Mesenchymal stem cell (in vitro differentiated cells and primary cell): Measurements from ENCODE around the gene STKLD1.

Experiments used
- DNase-seq: peaks from one replicate; pipeline ENCODE4 v3.0.0-alpha.2; 2013
- H2AFZ ChIP-seq: one replicate; pipeline ENCODE4 v1.6.1; 2013; ENCODE audit warnings: low read depth, mild to moderate bottlenecking, control low read depth, inconsistent platforms, low read length, moderate library complexity
- H2AK5ac ChIP-seq: 2 replicates; pipeline ENCODE4 v1.6.1; 2013; ENCODE audit warnings: low read length, moderate library complexity, mild to moderate bottlenecking, inconsistent platforms; ENCODE audit not compliant: severe bottlenecking
- H2BK120ac ChIP-seq: one replicate; pipeline ENCODE4 v1.6.1; 2013; ENCODE audit warnings: low read depth, mild to moderate bottlenecking, inconsistent platforms, low read length, moderate library complexity
- H2BK12ac ChIP-seq, 2 experiments: one replicate each; pipeline ENCODE4 v1.6.1; 2013; ENCODE audit warnings: inconsistent platforms in 2 of 2, low read length in 2 of 2, mild to moderate bottlenecking in 2 of 2, moderate library complexity in 2 of 2, control low read depth in 1 of 2
- H2BK15ac ChIP-seq: one replicate; pipeline ENCODE4 v1.6.1; 2013; ENCODE audit warnings: mild to moderate bottlenecking, low read depth, inconsistent platforms; ENCODE audit not compliant: poor library complexity, severe bottlenecking
- H2BK5ac ChIP-seq: 2 replicates; pipeline ENCODE4 v1.6.1; 2013; ENCODE audit warnings: low read depth, mild to moderate bottlenecking, low read length, control low read depth, inconsistent platforms; ENCODE audit not compliant: poor library complexity, severe bottlenecking
- H3K14ac ChIP-seq, 2 experiments: one replicate each; pipeline ENCODE4 v1.6.1; 2013; ENCODE audit warnings: inconsistent platforms in 2 of 2, low read length in 2 of 2, control low read depth in 1 of 2, mild to moderate bottlenecking in 1 of 2, moderate library complexity in 1 of 2
- H3K18ac ChIP-seq, 2 experiments: one replicate each; pipeline ENCODE4 v1.6.1; 2013; ENCODE audit warnings: inconsistent platforms in 2 of 2, low read length in 2 of 2, control low read depth in 1 of 2, low read depth in 1 of 2, mild to moderate bottlenecking in 1 of 2
- H3K23ac ChIP-seq, 2 experiments: one replicate each; pipeline ENCODE4 v1.6.1; 2013; ENCODE audit warnings: inconsistent platforms in 2 of 2, low read length in 2 of 2, mild to moderate bottlenecking in 2 of 2, moderate library complexity in 2 of 2, control low read depth in 1 of 2
- H3K27ac ChIP-seq: 2 replicates; pipeline ENCODE4 v1.5.1; 2013; ENCODE audit warnings: mild to moderate bottlenecking, moderate library complexity, low read length, control low read depth, inconsistent platforms; ENCODE audit not compliant: poor library complexity, severe bottlenecking
- H3K27me3 ChIP-seq, 2 experiments: 2 replicates each; pipeline versions ENCODE4 v1.6.1 to v1.7.0; 2013; ENCODE audit warnings: low read length in 2 of 2, mild to moderate bottlenecking in 2 of 2, moderate library complexity in 2 of 2, control low read depth in 1 of 2, inconsistent platforms in 1 of 2; ENCODE audit not compliant: control insufficient read depth in 1 of 2, insufficient read depth in 1 of 2
- H3K36me3 ChIP-seq, 2 experiments: 2 replicates each; pipeline versions ENCODE4 v1.6.1 to v1.7.0; 2013; ENCODE audit warnings: low read length in 2 of 2, control low read depth in 1 of 2, inconsistent platforms in 1 of 2, low read depth in 1 of 2, mild to moderate bottlenecking in 1 of 2; ENCODE audit not compliant: insufficient read depth in 2 of 2, control insufficient read depth in 1 of 2
- H3K4ac ChIP-seq, 2 experiments: one replicate each; pipeline ENCODE4 v1.6.1; 2013; ENCODE audit warnings: inconsistent platforms in 2 of 2, low read length in 2 of 2, mild to moderate bottlenecking in 2 of 2, moderate library complexity in 2 of 2, control low read depth in 1 of 2, low read depth in 1 of 2
- H3K4me1 ChIP-seq: 2 replicates; pipeline ENCODE4 v1.6.1; 2013; ENCODE audit warnings: low read depth, low read length, control low read depth; ENCODE audit not compliant: control insufficient read depth, insufficient read depth
- H3K4me2 ChIP-seq: 2 replicates; pipeline ENCODE4 v1.6.1; 2013; ENCODE audit warnings: low read length, mild to moderate bottlenecking, inconsistent platforms; ENCODE audit not compliant: poor library complexity, severe bottlenecking
- H3K4me3 ChIP-seq, 2 experiments: 2 replicates each; pipeline versions ENCODE4 v1.5.1 to v1.7.0; 2013; ENCODE audit warnings: low read length in 2 of 2, mild to moderate bottlenecking in 2 of 2, control low read depth in 1 of 2, low read depth in 1 of 2; ENCODE audit not compliant: insufficient read depth in 1 of 2
- H3K79me1 ChIP-seq: replicated peaks from 2 replicates; pipeline ENCODE4 v1.6.1; 2013; ENCODE audit warnings: mild to moderate bottlenecking, control low read depth, low read length, inconsistent platforms; ENCODE audit not compliant: poor library complexity, severe bottlenecking
- H3K9ac ChIP-seq: 2 replicates; pipeline ENCODE4 v1.7.0; 2013; ENCODE audit warnings: mild to moderate bottlenecking, low read length, moderate library complexity
- H3K9me3 ChIP-seq: 2 replicates; pipeline ENCODE4 v1.7.0; 2013; ENCODE audit warnings: mild to moderate bottlenecking, low read length; ENCODE audit not compliant: control insufficient read depth
- H4K8ac ChIP-seq: one replicate; pipeline ENCODE4 v1.6.1; 2013; ENCODE audit warnings: inconsistent platforms, mild to moderate bottlenecking, low read length, moderate library complexity
- H4K91ac ChIP-seq: one replicate; pipeline ENCODE4 v1.6.1; 2013; ENCODE audit warnings: mild to moderate bottlenecking, low read length, inconsistent platforms
- WGBS: methylation state at CpG from one replicate; pipeline ENCODE4 v1.1.7; 2013; ENCODE audit warnings: mixed read lengths; 5-methylcytosine and 5-hydroxymethylcytosine counted together

The STKLD1 gene

GRCh38 chr9:133351526-133351907 is 24.6 kb upstream of the STKLD1 start:
- Histone ChIP-seq H4K91ac (no peak overlapping the region), H4K8ac (no peak overlapping the region), H3K9ac (peak overlapping the region; percentile 100), H2BK12ac (no peak overlapping the region), H2BK5ac (no peak overlapping the region), H2AFZ (no peak overlapping the region), H3K4me3 (no peak overlapping the region), H3K4me2 (no peak overlapping the region), H2AK5ac (no peak overlapping the region), H3K4me1 (peaks cover 18% of the 10 kb centered on the region), H3K4ac (no peak overlapping the region), H2BK120ac (no peak overlapping the region), H3K79me1 (peaks cover 11% of the 10 kb centered on the region), H3K18ac (no peak overlapping the region), H3K36me3 (peaks cover 52 to 58% of the 10 kb centered on the region in 2 experiments), H3K27ac (no peak overlapping the region), H3K9me3 (no peaks in the 10 kb centered on the region), H2BK15ac (no peak overlapping the region), H3K27me3 (no peaks in the 10 kb centered on the region), H3K14ac (no peak overlapping the region), H3K23ac (no peak overlapping the region)
- WGBS = 67% methylated on average over 1 of the region's 3 CpGs
- DNase-seq = no peak

GRCh38 chr9:133351908-133352634 is 24.1 kb upstream of the STKLD1 start:
- Histone ChIP-seq H3K14ac (no peak overlapping the region), H2BK15ac (no peak overlapping the region), H2AK5ac (no peak overlapping the region), H3K18ac (no peak overlapping the region), H3K23ac (no peak overlapping the region), H3K36me3 (peaks cover 51 to 58% of the 10 kb centered on the region in 2 experiments), H3K4me2 (no peak overlapping the region), H2AFZ (no peak overlapping the region), H3K9ac (peak overlapping the region; percentile 100), H3K9me3 (no peaks in the 10 kb centered on the region), H3K4me1 (peaks cover 18% of the 10 kb centered on the region), H3K79me1 (peaks cover 15% of the 10 kb centered on the region), H2BK12ac (no peak overlapping the region), H4K91ac (no peak overlapping the region), H3K27me3 (no peaks in the 10 kb centered on the region), H2BK5ac (no peak overlapping the region), H4K8ac (no peak overlapping the region), H3K27ac (no peak overlapping the region), H3K4me3 (no peak overlapping the region), H3K4ac (no peak overlapping the region), H2BK120ac (no peak overlapping the region)
- DNase-seq = peak; percentile 66
- 82% methylated on average over 14 of the region's 14 CpGs for WGBS

GRCh38 chr9:133352635-133353340 is 23.4 kb upstream of the STKLD1 start:
- Histone ChIP-seq H3K27ac (no peak overlapping the region), H3K14ac (no peak overlapping the region), H3K4ac (no peak overlapping the region), H3K79me1 (peaks cover 20% of the 10 kb centered on the region), H2BK5ac (no peak overlapping the region), H3K4me2 (no peak overlapping the region), H3K4me3 (no peak overlapping the region), H4K8ac (no peak overlapping the region), H2AFZ (no peak overlapping the region), H2BK15ac (no peak overlapping the region), H3K36me3 (peaks cover 56 to 61% of the 10 kb centered on the region in 2 experiments), H2AK5ac (no peak overlapping the region), H3K18ac (no peak overlapping the region), H3K4me1 (peaks cover 24% of the 10 kb centered on the region), H2BK120ac (no peak overlapping the region), H3K9ac (peak overlapping the region; percentile 100), H3K23ac (no peak overlapping the region), H3K9me3 (no peaks in the 10 kb centered on the region), H3K27me3 (no peaks in the 10 kb centered on the region), H4K91ac (no peak overlapping the region), H2BK12ac (no peak overlapping the region)
- 86% methylated on average over 8 of the region's 8 CpGs for WGBS
- DNase-seq = no peak

DNA sequence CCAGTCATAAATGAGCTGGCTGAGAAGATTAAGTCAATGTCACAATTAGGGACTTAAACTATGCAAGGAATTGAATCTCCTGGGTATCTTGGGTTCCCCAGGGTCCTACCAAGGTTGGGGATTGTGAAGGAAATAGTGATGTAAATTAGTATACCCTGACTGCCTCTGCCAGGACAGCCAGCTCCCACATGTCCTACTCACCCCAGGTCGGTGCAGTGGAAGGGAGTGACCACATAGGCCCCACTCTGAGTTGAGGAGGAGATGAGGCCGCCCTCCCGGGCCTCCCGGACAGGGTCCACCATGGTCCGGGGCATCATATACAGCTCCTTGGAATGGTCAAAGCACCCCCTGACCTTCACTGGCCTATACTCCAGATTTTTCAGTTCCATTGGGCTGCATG is 22.6 kb upstream of the STKLD1 start:
- H4K91ac ChIP-seq = no peak overlapping the region
- H2AFZ ChIP-seq = no peak overlapping the region
- H2BK15ac ChIP-seq = peak overlapping the region; percentile 38
- H3K27ac ChIP-seq = no peak overlapping the region
- no peak overlapping the region for H3K4me3 ChIP-seq
- peaks cover 28% of the 10 kb centered on the region for H3K4me1 ChIP-seq
- H2AK5ac ChIP-seq = no peak overlapping the region
- peak overlapping the region; percentile 100 for H3K9ac ChIP-seq
- no peak overlapping the region for H2BK120ac ChIP-seq
- H3K79me1 ChIP-seq = peaks cover 26% of the 10 kb centered on the region
- H3K18ac ChIP-seq = no peak overlapping the region
- no peak overlapping the region for H3K23ac ChIP-seq
- no peak overlapping the region for H2BK12ac ChIP-seq
- H3K4me2 ChIP-seq = no peak overlapping the region
- no peaks in the 10 kb centered on the region for H3K9me3 ChIP-seq
- H3K14ac ChIP-seq = no peak overlapping the region
- peaks cover 61 to 64% of the 10 kb centered on the region in 2 experiments for H3K36me3 ChIP-seq
- H3K4ac ChIP-seq = no peak overlapping the region
- H4K8ac ChIP-seq = no peak overlapping the region
- H2BK5ac ChIP-seq = no peak overlapping the region
- no peak for DNase-seq
- WGBS = 94% methylated on average over 5 of the region's 5 CpGs
- no peaks in the 10 kb centered on the region for H3K27me3 ChIP-seq
